Stomach (tissue), 9 donors: ENCODE results near the gene RPRD1A. TPM values are rescaled to one million over a fixed set of nuclear protein-coding genes. Genes with fewer than 3 reads are reported as not detected.

ENCODE experiments used
- DNase-seq, 2 donors: peaks; one replicate each; pipeline versions ENCODE4 v3.0.0 to v3.0.0-alpha.2; 2013 to 2019
- H3K27ac ChIP-seq, 5 donors: fragments of 200-600 bp in 4 of 5; sonication (generic) in 4 of 5; one replicate each; pipeline ENCODE4 v1.5.1; 2013 to 2019; ENCODE audit warnings: mild to moderate bottlenecking in 1 of 5, moderate library complexity in 1 of 5
- H3K27me3 ChIP-seq, 3 donors: fragments of 200-600 bp; sonication (generic); one replicate each; pipeline ENCODE4 v1.5.1; 2017 to 2019; ENCODE audit warnings: mixed run types in 1 of 3
- H3K36me3 ChIP-seq, 4 donors: fragments of 200-600 bp; sonication (generic); 1 replicate in 3 of 4; 2 replicates in 1 of 4; pipeline ENCODE4 v1.5.1; 2016 to 2019
- H3K4me1 ChIP-seq, 4 donors: fragments of 200-600 bp; sonication (generic); one replicate each; pipeline ENCODE4 v1.5.1; 2016 to 2019
- H3K4me3 ChIP-seq, 4 donors: fragments of 200-600 bp; sonication (generic) in 3 of 4; one replicate each; pipeline ENCODE4 v1.5.1; 2016 to 2019; ENCODE audit warnings: mild to moderate bottlenecking in 1 of 4
- H3K9me3 ChIP-seq, 4 donors: fragments of 200-600 bp; sonication (generic); one replicate each; pipeline ENCODE4 v1.5.1; 2016 to 2019
- EP300 ChIP-seq: sonication (generic); formaldehyde crosslinking; IDR thresholded peaks from one replicate; pipeline ENCODE4 v1.6.1; 2017; ENCODE audit warnings: antibody characterized with exemption
- POLR2A ChIP-seq, 4 donors: fragments of 450-650 bp; IDR thresholded peaks; one replicate each; pipeline ENCODE4 v1.6.1; 2016; ENCODE audit warnings: antibody characterized with exemption in 4 of 4, control low read depth in 2 of 4, mild to moderate bottlenecking in 1 of 4, moderate library complexity in 1 of 4
- POLR2AphosphoS5 ChIP-seq, 3 donors: sonication (generic); formaldehyde crosslinking; IDR thresholded peaks; one replicate each; pipeline ENCODE4 v1.6.1; 2016; ENCODE audit warnings: antibody characterized with exemption in 3 of 3
- WGBS, 5 donors: extraction: QIAGEN DNeasy Blood & Tissue Kit in 3 of 5; methylation state at CpG; one replicate each; pipeline versions ENCODE4 v1.1.5 to v1.1.7; 2013 to 2018; 5-methylcytosine and 5-hydroxymethylcytosine counted together
- intact Hi-C: fragments of 100-400 bp; cut with DNase I; formaldehyde crosslinking; loops from one replicate; pipeline ENCODE4 v1.15.1; 2023; ENCODE audit warnings: low total_unique reads
- polyA plus RNA-seq, 3 donors: library from polyadenylated mRNA; stranded (reverse); fragments of 200-250 nt; gene quantifications; one replicate each; pipeline ENCODE4 v1.2.3, GENCODE V29; 2013
- total RNA-seq, 5 donors: library from RNA; depleted of rRNA; stranded (reverse); fragments of >200 nt; gene quantifications; one replicate each; pipeline versions ENCODE4 v1.1.0 to v1.2.3, GENCODE V29; 2014 to 2016
- TF ChIP-seq, protein P1 (sequence below), 7 experiments: fragments of 450-650 bp in 4 of 7; fragments of 200-600 bp in 3 of 7; sonication (generic) in 3 of 7; IDR thresholded peaks; one replicate each; pipeline ENCODE4 v1.5.1; 2016 to 2019; ENCODE audit warnings: antibody characterized with exemption in 7 of 7, control low read depth in 2 of 7, mild to moderate bottlenecking in 1 of 7
- donor health status: healthy with polysubstance abuse.
- donor health status: Bipolar disorder and iron deficiency.
- donor health status: healthy.

Gene RPRD1A
- total and polyA plus RNA-seq, 8 donors: 18.1 to 75.9 (median 30.9) TPM

DNA sequence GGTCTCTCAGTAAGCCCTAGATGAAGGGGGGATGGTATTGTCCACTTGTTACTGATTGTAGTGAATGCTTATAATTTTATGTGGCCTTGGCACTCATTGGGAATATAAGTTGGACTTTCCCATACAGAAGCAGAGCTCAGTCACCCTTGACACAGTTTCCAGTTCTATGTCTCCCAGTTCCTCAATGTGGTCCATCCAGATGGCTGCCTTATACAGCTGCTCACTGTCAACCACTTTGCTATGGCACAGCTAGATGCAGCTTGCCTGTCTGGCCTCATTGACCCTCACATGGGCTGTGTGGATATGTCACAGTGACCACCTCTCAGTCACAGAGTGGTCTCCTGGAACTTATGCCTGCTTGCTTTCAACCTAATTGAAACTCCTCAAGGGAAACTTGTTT, 40.1 kb upstream of the RPRD1A start:
- Histone ChIP-seq H3K36me3 (peaks cover 0 to 45% (median 29%) of the 10 kb centered on the region in 4 donors), H3K4me1 (no peaks in the 10 kb centered on the region), H3K4me3 (no peak overlapping the region), H3K27ac (no peak overlapping the region), H3K27me3 (no peaks in the 10 kb centered on the region), H3K9me3 (no peaks in the 10 kb centered on the region)
- TF ChIP-seq POLR2A (IDR thresholded peaks at IDR 0.05) (no peak), EP300 (no peak), POLR2AphosphoS5 (IDR thresholded peaks at IDR 0.05) (no peak)
- TF ChIP-seq, protein P1, sequence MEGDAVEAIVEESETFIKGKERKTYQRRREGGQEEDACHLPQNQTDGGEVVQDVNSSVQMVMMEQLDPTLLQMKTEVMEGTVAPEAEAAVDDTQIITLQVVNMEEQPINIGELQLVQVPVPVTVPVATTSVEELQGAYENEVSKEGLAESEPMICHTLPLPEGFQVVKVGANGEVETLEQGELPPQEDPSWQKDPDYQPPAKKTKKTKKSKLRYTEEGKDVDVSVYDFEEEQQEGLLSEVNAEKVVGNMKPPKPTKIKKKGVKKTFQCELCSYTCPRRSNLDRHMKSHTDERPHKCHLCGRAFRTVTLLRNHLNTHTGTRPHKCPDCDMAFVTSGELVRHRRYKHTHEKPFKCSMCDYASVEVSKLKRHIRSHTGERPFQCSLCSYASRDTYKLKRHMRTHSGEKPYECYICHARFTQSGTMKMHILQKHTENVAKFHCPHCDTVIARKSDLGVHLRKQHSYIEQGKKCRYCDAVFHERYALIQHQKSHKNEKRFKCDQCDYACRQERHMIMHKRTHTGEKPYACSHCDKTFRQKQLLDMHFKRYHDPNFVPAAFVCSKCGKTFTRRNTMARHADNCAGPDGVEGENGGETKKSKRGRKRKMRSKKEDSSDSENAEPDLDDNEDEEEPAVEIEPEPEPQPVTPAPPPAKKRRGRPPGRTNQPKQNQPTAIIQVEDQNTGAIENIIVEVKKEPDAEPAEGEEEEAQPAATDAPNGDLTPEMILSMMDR (IDR thresholded peaks at IDR 0.05): no peak
- intact Hi-C loops: no loop called here
- DNase-seq: no peak

DNA sequence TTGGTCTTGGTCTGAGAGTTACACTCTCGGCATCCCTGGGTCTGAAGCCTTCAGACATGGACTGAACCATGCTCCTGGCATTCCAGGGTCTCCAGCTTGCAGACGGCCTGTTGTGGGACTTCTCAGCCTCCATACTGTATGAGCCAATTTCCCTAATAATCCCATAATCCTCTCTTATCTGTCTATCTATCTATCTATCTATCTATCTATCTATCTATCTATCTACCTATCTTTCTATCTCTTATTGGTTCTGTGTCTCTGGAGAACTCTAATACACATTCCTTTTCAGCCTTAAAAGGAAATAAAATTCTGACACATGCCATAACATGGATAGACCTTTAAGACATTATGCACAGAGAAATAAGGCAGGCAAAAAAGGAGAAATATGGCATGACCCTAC, 37.4 kb upstream of the RPRD1A start:
- intact Hi-C loops: no loop called here
- peaks cover 0 to 18% (median 4%) of the 10 kb centered on the region in 4 donors for H3K36me3 ChIP-seq
- 83 to 94% (median 91%) methylated on average over 2 of the region's 2 CpGs for WGBS, 5 donors
- no peak overlapping the region for H3K4me3 ChIP-seq
- H3K9me3 ChIP-seq: peaks cover 0 to 5% (median 2%) of the 10 kb centered on the region in 4 donors
- no peak for TF ChIP-seq POLR2A (IDR thresholded peaks at IDR 0.05)
- no peak for TF ChIP-seq EP300
- DNase-seq: no peak
- no peaks in the 10 kb centered on the region for H3K27me3 ChIP-seq
- H3K4me1 ChIP-seq: no peaks in the 10 kb centered on the region
- H3K27ac ChIP-seq: no peak overlapping the region

DNA sequence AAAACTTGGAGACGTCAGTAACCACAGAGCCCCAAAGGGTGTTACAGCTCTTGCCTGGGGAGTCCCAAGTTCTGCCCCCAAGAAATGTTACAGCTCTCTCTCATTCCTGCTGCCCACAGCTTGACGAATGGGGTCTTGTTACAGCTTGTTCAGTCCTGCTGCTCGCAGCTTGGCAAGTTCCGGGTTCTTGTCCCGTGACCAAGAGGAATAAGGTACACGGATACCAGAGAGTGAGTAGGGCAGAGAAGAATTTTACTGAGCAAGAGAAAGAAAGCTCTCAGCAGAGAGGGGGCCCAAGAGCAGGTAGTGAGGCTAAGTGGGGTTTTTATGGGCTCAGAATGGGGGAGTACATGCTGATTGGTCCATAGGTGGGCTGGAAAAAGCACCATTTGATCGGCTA, 34.6 kb upstream of the RPRD1A start:
- DNase-seq: no peak
- TF ChIP-seq POLR2A (IDR thresholded peaks at IDR 0.05) (no peak), POLR2AphosphoS5 (IDR thresholded peaks at IDR 0.05) (no peak), EP300 (no peak)
- TF ChIP-seq, protein P1 (IDR thresholded peaks at IDR 0.05): no peak
- intact Hi-C loops: no loop called here
- H3K4me1 ChIP-seq: no peaks in the 10 kb centered on the region
- H3K27me3 ChIP-seq: no peaks in the 10 kb centered on the region
- H3K4me3 ChIP-seq: no peak overlapping the region
- no peak overlapping the region for H3K27ac ChIP-seq
- H3K9me3 ChIP-seq: peaks cover 0 to 5% (median 2%) of the 10 kb centered on the region in 4 donors
- H3K36me3 ChIP-seq: no peaks in the 10 kb centered on the region
- 92 to 96% (median 95%) methylated on average over 7 of the region's 7 CpGs for WGBS, 5 donors

DNA sequence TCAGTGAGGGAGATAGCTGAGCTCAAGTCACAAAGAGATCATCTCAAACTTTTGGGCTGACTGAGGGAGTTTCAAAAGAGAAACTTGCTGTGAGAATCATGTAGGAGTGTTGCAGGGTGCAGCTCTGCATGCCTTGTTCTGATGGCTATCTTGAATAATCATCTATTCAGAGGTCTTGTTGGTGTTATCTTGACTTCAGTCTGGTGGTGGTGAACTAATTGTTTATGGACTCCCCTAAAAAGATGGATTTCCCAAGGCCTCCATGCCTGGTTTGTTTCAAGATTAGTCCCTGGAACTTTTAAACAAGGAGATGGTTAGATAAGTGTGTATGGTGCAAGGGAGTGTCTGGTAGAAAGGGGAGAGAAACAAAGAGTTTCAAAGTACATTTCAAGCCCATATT, 32.0 kb upstream of the RPRD1A start:
- no peak for TF ChIP-seq EP300
- no peak for TF ChIP-seq POLR2A (IDR thresholded peaks at IDR 0.05)
- TF ChIP-seq, protein P1 (IDR thresholded peaks at IDR 0.05): no peak
- TF ChIP-seq POLR2AphosphoS5 (IDR thresholded peaks at IDR 0.05): no peak
- H3K36me3 ChIP-seq: no peaks in the 10 kb centered on the region
- no peak overlapping the region for H3K27ac ChIP-seq
- H3K9me3 ChIP-seq: peaks cover 0 to 5% (median 2%) of the 10 kb centered on the region in 4 donors
- intact Hi-C loops: no loop called here
- H3K27me3 ChIP-seq: peaks cover 0 to 3% (median 0%) of the 10 kb centered on the region in 3 donors
- no peak overlapping the region for H3K4me3 ChIP-seq
- H3K4me1 ChIP-seq: no peaks in the 10 kb centered on the region
- no peak for DNase-seq

DNA sequence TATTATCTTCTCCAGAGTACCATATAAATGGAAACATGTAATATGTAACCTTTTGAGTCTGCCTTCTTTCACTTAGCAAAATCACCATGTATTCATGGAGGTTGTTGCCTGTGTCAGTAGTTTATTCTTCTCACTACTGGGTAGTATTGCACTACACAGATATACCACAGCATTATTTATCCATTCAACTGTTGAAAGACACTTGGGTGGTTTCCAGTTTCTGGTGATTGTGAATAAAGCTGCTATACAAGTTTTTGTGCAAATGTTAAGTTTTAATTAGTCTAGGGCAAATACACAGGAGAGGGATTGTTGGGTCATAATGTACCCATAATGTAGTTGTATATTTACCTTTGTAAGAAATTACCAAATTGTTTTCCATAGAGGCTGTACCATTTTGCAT, 29.6 kb upstream of the RPRD1A start:
- Histone ChIP-seq H3K4me1 (no peaks in the 10 kb centered on the region), H3K9me3 (peaks cover 0 to 3% (median 1%) of the 10 kb centered on the region in 4 donors), H3K27ac (no peak overlapping the region), H3K36me3 (no peaks in the 10 kb centered on the region), H3K27me3 (peaks cover 0 to 5% (median 0%) of the 10 kb centered on the region in 3 donors), H3K4me3 (no peak overlapping the region)
- intact Hi-C loops: no loop called here
- TF ChIP-seq EP300 (no peak), POLR2AphosphoS5 (IDR thresholded peaks at IDR 0.05) (no peak), POLR2A (IDR thresholded peaks at IDR 0.05) (no peak)
- TF ChIP-seq, protein P1 (IDR thresholded peaks at IDR 0.05): no peak
- DNase-seq: no peak
